Chondrocyte (in vitro differentiated cells): Measurements from ENCODE around the gene ALKBH3. TPM values are rescaled to one million over a fixed set of nuclear protein-coding genes. Genes with fewer than 3 reads are reported as not detected.

Source experiments
- DNase-seq: peaks from one replicate; pipeline ENCODE4 v3.0.0; 2021; ENCODE audit warnings: mixed read lengths, low spot score
- H3K27ac Mint-ChIP-seq: one replicate; pipeline ENCODE4 v1.8.0; 2021; ENCODE audit warnings: mild to moderate bottlenecking, moderate library complexity, mixed read lengths; ENCODE audit not compliant: unreplicated experiment
- H3K27me3 Mint-ChIP-seq: 2 replicates; pipeline ENCODE4 v1.8.0; 2021; ENCODE audit warnings: low read depth, mixed read lengths
- H3K36me3 Mint-ChIP-seq: 2 replicates; pipeline ENCODE4 v1.8.0; 2021; ENCODE audit warnings: low read depth, mixed read lengths
- H3K4me1 Mint-ChIP-seq: 2 replicates; pipeline ENCODE4 v1.8.0; 2021; ENCODE audit warnings: low read depth, mild to moderate bottlenecking, mixed read lengths
- H3K4me3 Mint-ChIP-seq: one replicate; pipeline ENCODE4 v1.8.0; 2021; ENCODE audit warnings: mild to moderate bottlenecking, moderate library complexity, mixed read lengths; ENCODE audit not compliant: unreplicated experiment
- H3K9me3 Mint-ChIP-seq: 2 replicates; pipeline ENCODE4 v1.8.0; 2021; ENCODE audit warnings: low read depth, mixed read lengths
- total RNA-seq: library from RNA; stranded (reverse); gene quantifications from 3 replicates; pipeline ENCODE4 v1.2.1, GENCODE V29; 2021
- TF ChIP-seq, protein P1 (sequence below): fragments of 200-600 bp; sonication (generic); IDR thresholded peaks from 2 replicates; pipeline ENCODE4 v1.5.0; 2021; ENCODE audit warnings: antibody characterized with exemption, mild to moderate bottlenecking, moderate library complexity

The ALKBH3 gene
- total RNA-seq, 1 donor from 2014 or later = 26.5 TPM

- TF ChIP-seq, protein P1, sequence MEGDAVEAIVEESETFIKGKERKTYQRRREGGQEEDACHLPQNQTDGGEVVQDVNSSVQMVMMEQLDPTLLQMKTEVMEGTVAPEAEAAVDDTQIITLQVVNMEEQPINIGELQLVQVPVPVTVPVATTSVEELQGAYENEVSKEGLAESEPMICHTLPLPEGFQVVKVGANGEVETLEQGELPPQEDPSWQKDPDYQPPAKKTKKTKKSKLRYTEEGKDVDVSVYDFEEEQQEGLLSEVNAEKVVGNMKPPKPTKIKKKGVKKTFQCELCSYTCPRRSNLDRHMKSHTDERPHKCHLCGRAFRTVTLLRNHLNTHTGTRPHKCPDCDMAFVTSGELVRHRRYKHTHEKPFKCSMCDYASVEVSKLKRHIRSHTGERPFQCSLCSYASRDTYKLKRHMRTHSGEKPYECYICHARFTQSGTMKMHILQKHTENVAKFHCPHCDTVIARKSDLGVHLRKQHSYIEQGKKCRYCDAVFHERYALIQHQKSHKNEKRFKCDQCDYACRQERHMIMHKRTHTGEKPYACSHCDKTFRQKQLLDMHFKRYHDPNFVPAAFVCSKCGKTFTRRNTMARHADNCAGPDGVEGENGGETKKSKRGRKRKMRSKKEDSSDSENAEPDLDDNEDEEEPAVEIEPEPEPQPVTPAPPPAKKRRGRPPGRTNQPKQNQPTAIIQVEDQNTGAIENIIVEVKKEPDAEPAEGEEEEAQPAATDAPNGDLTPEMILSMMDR = no peak
- no peak overlapping the region for H3K4me3 Mint-ChIP-seq
- peaks cover 9% of the 10 kb centered on the region for H3K9me3 Mint-ChIP-seq
- no peaks in the 10 kb centered on the region for H3K36me3 Mint-ChIP-seq
- H3K4me1 Mint-ChIP-seq = no peaks in the 10 kb centered on the region
- no peak for DNase-seq
- H3K27ac Mint-ChIP-seq = no peak overlapping the region
- peaks cover 23% of the 10 kb centered on the region for H3K27me3 Mint-ChIP-seq
Observed at GRCh38 chr11:43868852-43869567, 11.6 kb upstream of the ALKBH3 start.

DNA sequence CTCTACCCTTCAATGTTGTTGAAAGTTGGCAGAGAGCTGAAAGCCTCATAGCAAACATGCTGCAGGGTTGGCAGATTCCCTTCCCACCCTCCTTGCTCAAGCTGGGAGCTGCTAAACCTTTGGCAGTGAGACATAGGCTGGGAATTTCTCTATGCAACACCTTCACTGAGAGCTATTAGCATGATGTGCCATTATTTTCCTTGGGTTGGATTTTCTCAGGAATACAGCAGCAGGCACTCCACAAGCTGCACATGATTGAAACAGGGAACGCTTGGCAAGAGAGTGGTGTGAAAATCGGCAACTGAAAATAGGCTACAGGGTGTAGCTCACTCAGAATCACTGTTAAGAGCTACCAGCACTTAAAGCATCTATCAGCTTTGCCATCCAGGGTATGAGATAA lies 9.6 kb upstream of the ALKBH3 start:
- Mint-ChIP-seq H3K4me3 (no peak overlapping the region), H3K36me3 (no peaks in the 10 kb centered on the region), H3K9me3 (peaks cover 9% of the 10 kb centered on the region), H3K4me1 (no peaks in the 10 kb centered on the region), H3K27ac (no peak overlapping the region), H3K27me3 (peaks cover 36% of the 10 kb centered on the region)
- no peak for DNase-seq
- TF ChIP-seq, protein P1 = no peak

DNA sequence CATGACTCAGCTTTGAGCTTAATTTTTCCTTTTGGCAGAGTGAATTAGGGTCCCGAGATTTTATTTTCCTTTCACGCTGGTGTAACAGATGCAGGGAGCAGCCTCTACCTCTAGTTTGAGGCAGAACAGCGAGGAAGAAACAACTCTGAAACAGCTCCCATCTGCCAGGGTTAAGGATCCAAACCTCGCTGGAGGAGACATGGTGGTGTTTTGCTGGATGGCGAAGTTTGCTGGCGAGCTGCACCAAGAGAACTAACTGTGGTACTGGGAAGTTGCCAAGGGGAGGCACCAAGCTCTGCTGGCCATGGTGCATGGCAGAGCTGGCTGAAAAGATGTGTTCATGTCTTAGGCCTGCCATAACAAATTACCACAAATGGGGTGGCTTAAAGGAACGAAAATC lies 7.6 kb upstream of the ALKBH3 start:
- no peak overlapping the region for H3K4me3 Mint-ChIP-seq
- no peaks in the 10 kb centered on the region for H3K36me3 Mint-ChIP-seq
- no peak overlapping the region for H3K27ac Mint-ChIP-seq
- peaks cover 3% of the 10 kb centered on the region for H3K9me3 Mint-ChIP-seq
- no peaks in the 10 kb centered on the region for H3K4me1 Mint-ChIP-seq
- TF ChIP-seq, protein P1 = no peak
- no peak for DNase-seq
- peaks cover 43% of the 10 kb centered on the region for H3K27me3 Mint-ChIP-seq

- DNase-seq = no peak
- no peak overlapping the region for H3K4me3 Mint-ChIP-seq
- H3K9me3 Mint-ChIP-seq = peaks cover 3% of the 10 kb centered on the region
- TF ChIP-seq, protein P1 = no peak
- H3K27me3 Mint-ChIP-seq = peaks cover 49% of the 10 kb centered on the region
- H3K27ac Mint-ChIP-seq = no peak overlapping the region
- no peaks in the 10 kb centered on the region for H3K36me3 Mint-ChIP-seq
- no peaks in the 10 kb centered on the region for H3K4me1 Mint-ChIP-seq
Observed at GRCh38 chr11:43874078-43874477, 6.6 kb upstream of the ALKBH3 start.

- DNase-seq = no peak
- Mint-ChIP-seq H3K4me1 (no peaks in the 10 kb centered on the region), H3K36me3 (no peaks in the 10 kb centered on the region), H3K4me3 (no peak overlapping the region), H3K27ac (no peak overlapping the region), H3K27me3 (peaks cover 49% of the 10 kb centered on the region), H3K9me3 (peaks cover 3% of the 10 kb centered on the region)
- TF ChIP-seq, protein P1 = no peak
Observed at GRCh38 chr11:43874738-43875137, 5.9 kb upstream of the ALKBH3 start.
